Iris pigment epithelial cell (primary cell): ENCODE data around the gene BAIAP2.
"Not testable (repeated sequence)": the region's sequence is repeated elsewhere in the genome, so short reads cannot be mapped to it uniquely, and the experiment has no call there.

Source experiments
- DNase-seq: peaks from one replicate; pipeline ENCODE4 v3.0.0-alpha.2; 2011; ENCODE audit warnings: low read depth

BAIAP2 gene

DNA sequence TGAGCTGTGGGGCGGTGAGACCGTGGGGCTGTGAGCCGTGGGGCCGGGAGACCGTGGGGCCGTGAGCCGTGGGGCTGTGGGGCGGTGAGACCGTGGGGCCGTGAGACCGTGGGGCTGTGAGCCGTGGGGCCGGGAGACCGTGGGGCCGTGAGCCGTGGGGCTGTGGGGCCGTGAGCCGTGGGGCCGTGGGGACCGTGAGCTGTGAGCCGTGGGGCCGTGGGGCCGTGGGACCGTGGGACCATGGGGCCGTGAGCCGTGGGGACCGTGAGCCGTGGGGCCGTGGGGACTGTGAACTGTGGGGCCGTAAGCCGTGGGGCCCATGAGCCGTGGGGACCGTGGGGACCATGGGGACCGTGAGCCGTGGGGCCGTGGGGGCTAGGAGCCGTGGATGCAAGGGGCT lies 105.7 kb downstream of the BAIAP2 start:
- no peak for DNase-seq

DNA sequence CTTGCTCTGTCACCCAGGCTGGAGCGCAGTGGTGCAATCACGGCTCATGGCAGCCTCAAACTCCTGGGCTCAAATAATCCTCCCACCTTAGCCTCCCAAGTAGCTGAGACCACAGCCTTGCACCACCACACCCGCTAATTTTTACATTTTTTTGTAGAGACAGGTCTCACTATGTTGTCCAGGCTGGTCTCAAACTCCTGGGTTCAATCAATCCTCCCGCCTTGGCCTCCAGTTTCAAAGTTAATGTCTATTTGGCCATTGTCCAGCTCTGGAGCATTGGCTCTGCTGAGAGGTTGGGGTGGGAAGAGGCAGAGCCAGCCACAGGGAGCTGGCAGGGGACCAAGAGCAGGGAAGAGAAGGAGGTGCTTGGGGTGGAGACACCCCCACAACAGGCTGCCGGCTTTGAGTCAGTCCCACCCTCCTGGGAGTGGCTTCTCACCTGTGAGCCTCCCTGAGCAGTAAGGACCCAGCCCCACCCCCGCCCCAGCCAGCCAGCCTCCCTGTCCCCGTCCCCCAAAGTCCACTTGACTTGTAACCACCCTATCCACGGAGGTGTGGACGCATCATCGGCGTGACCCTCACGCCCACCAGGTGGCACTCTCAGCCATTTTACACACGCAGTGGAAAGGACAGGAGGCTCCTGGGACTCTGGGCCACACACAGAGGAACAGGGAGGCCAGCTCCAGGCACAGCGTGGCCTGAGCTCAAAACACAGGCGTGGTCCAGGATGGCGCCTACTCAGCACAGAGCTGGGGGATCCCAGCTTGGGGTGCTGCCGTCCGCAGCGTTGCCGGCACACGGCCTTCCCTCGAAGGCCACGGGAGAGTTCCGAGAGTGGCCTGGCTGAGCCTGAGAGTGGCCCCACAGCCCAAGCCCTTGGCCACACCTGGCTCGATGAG lies 107.6 kb downstream of the BAIAP2 start:
- DNase-seq: peak; percentile 65

DNA sequence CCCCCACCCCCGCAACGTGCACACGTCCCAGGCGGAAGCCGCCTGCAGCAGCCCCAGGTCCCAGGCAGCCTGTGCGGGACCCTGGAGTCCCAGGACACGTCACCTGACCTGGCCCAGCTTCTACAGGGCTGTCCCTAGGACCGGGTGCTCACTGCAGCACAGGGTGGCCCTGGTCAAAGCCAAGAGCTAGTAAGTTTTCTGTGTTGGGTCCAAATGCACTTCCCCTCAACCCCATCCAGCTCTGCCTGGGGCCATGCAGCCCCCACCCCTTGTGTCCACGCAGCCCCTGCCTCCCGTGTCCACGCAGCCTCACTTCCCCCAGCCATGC lies 108.2 kb downstream of the BAIAP2 start:
- DNase-seq: no peak

DNA sequence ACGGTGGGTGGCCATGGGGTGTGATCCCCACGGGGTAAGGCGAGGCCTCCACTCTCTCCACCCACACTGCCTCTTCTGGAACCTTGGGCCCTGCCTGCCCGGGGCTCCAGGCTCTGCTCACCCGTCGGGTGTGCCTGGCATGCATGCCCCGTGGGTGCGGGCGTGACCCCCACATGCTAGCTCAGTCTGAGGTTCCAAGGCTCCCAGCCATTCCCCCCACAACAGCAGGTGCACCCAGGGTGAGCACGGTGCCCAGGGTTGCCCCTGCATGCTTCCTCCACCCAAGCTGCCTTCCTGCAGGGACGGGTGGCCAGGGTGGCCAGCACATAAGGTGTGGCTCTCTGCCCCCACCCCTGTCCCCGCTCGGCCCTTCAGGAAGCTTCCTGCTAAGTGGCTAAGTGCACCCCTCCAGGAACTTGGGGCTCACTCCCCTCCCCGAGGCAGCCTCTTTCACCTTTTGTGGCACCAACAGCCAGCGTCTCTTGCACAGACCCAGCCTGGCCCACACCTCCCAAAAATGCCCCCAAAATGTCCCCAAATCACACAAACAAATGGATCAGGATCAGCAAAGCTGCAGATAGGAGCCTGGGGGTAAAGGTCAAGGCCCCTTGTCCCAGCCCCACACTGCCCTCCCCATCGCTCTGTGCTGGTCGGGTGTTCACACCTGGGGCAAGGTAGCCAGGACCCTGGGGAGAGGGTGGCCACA lies 108.9 kb downstream of the BAIAP2 start:
- no peak for DNase-seq

DNA sequence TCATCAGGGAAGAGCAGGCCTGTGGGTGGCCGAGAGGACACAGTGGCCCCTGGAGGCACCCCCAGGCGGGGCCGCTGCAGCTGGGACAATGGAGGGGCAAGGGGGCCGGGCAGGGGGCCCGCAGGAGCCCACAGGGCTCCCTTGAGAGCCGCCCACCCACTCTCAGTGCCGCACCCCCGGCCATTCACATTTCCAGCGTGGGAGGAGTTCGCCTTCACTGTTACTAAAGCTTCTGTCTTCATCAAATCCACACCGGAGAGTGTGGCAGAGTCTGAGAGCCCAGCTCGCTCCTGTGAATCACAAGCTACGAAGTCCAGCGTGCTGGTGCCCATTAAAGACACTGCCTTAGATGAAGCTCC lies 109.5 kb downstream of the BAIAP2 start:
- DNase-seq: no peak

DNA sequence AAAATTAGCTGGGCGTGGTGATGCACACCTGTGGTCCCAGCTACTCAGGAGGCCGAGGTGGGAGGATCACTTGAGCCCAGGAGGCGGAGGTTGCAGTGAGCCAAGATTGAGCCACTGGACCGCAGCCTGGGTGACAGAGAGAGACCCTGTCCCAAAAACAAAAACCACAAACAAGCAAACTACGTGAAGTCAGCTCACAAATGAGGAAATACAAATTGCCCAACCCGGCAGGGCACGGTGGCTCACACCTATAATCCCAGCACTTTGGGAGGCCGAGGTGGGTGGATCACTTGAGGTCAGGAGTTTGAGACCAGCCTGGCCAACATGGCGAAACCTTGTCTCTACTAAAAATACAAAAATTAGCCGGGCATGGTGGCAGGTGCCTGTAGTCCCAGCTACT lies 111.3 kb downstream of the BAIAP2 start:
- not testable (repeated sequence) for DNase-seq

DNA sequence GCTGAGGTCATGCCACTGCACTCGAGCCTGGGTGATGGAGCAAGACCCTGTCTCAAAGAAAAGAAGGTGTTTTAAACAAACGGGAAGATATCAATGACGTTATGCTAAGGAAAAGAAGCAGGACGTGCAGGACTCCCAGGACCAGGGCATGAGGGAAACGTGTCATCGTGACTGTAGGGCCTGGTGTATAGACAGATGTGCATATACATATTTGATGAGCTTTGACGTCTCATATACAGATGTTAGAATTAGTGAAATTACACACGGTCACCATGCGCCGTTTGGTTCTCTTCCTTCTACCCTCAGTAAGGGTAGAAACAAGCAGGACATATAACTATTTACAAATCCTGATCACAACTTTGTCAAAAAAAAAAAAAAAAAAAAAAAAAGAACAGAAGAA lies 112.8 kb downstream of the BAIAP2 start:
- DNase-seq: no peak

DNA sequence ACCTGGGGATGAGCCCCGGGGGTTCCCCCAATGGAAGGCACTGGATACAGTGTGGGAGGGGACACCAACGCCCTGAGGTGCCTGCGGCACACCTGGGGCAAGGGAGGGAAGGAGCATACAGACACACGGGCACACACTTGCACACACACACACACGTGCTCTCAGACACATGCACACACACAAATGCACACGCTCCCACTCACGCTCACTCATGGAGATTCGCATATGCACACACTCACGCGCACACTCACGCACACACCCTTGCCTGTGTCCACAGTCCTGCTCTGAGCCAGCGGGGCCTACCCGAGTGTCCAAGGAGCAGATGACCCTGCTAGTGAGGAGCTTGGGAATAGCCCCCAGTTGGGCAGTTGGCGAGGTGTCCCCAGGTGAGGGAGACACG lies 113.6 kb downstream of the BAIAP2 start:
- no peak for DNase-seq

DNA sequence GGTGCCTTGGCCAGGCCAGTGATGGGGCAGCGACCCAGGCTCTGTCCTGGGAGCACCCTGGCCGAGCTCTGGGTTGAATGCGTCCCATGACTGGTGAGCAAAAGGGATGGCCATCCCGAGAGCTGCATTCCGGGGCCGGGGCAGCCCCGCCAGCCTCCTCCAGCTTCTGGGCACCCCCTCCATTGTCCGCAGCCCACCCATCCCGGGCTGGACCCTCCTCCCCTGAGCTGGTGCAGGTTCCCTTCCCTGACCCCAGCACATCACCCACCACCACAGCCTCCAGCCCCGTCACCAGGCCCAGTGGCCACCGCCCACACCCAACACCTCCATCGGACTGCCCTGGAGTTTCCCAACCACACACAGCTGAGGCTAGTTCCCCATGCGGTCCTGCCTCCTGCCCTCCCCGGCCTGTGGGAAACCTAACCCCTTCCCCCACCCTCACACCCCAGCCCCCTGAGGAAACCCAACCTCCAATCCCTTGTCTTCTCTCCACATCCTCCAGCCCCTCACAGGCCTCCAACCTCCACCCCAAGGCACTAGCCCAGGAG lies 114.1 kb downstream of the BAIAP2 start:
- no peak for DNase-seq

DNA sequence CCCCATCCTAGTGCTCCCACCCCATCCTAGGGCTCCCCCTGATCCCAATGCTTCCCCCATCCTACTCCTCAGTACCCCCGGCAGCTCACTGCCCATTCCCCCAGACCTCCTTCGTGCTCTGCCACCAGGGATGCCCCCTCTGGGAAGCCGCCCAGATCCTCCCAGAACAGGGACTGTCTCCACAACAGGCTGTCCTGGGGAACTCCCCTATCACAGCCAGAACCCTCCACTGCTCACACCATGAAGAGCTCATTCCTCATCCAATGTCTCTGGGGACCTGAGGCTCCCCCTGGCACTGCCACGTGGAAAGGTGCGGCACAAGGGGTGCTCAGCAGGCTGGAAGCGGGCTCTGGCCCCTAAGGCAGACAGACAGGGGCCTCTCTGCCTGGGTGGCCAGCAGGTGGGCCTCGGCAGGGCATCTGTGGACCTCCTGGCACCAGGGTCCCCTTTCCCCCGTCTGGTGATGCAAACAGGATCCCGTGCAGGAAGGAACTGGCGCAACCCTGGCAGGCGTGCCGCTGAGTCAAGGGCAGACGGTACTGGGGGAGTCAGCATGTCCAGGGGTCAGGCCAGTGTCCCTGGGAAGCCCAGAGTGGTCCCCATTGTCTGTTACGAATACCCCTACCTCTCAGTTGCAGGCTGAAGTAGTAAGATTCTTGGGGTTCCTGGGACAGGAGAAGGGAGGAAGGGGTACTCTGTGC lies 115.6 kb downstream of the BAIAP2 start:
- DNase-seq: no peak

DNA sequence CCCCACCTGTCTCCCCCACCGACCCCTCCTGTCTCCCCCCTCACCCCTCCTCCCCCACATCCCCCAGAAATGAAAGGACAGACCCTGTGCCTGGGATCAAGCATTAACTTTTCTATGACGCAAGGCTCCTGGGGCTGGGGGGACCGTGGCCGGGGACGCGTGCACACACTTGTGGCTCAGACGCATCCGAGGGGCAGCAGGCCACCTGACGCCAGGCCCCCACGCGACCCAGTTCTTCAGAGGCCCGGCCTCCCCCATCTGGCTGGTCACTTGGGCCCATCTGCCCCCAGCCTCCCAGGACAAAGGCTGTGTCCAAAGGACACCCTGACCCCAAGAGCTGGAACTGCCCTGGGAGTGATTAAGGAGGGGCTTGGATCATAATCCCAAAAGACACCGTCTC lies 116.3 kb downstream of the BAIAP2 start:
- no peak for DNase-seq

DNA sequence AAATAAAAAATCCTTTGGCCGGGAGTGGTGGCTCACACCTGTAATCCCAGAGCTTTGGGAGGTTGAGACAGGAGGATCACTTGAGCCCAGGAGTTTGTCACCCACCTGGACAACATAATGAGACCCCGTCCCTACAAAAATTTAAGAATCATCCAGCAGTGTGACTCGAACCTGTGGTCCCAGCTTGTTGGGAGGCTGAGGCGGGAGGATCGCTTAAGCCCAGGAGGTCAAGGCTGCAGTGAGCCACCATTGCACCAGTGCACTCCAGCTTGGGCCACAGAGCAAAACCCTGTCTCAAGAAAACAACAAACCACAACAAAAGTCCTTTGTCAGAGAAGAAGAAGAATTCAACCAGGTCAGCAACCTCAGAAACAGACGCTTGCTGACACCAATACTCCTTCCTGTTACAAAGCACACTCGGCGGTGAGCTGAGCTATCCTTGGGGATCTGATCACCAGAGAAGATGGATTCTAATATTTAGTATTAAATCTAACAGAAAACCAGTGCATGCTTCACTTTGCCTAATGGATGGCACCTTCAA lies 117.4 kb downstream of the BAIAP2 start:
- no peak for DNase-seq

DNA sequence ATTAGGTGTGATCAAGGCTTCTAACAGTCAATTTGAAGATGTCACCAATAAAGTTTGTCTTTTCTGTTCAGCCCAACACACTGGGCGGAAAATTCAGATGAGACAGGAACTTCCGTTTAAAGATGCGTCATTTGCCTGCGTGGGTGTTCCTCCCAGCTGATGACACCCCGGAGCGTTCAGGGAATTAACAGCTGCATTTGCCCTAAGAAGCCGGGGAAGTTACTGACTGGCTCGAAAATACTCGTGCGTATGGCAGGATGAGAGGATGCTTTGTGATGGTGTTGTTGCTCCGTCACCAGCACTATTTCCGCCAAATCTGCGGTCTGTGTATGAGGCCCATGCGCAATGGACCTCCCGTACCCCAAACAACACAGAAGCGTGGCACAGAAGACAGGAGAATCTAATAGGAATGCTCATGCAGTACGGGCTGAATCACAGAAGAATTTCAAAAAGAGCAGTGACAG lies 118.4 kb downstream of the BAIAP2 start:
- peak; percentile 59 for DNase-seq

DNA sequence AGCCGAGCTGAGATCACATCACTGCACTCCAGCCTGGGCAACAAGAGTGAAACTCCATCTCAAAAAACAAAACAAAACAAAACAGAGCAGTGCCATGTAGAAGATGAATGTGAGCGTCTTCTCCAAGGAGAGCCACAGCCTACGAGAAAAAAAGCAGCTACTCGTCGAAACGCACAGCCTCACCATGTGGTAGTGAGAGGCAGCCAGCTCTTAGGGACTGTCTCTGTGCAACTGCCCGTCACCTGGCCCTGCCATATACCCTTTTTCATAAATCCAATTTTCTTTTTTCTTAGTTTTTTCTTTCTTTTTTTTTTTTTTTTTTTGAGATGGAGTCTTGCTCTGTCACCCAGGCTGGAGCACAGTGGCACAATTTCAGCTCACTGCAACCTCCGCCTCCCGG lies 119.1 kb downstream of the BAIAP2 start:
- DNase-seq: not testable (repeated sequence)

DNA sequence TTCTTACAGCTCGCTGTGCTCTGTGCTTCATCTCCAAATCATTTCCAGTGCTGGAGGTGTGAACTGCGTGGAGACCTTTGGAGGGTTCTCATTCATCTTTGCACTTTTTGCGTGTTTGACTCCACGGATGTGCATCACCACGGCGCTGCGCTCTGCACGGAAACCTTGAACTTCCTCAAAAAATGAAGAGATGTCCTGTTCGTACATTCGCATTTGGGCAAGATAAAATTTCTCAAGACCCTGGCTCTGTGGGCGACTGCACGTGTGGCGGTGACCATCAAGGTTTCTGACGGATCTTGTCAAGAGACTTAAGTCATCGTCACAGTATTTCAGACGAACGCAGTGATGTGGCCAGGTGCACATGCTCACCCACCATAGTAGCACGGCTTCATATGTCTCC lies 120.0 kb downstream of the BAIAP2 start:
- no peak for DNase-seq

DNA sequence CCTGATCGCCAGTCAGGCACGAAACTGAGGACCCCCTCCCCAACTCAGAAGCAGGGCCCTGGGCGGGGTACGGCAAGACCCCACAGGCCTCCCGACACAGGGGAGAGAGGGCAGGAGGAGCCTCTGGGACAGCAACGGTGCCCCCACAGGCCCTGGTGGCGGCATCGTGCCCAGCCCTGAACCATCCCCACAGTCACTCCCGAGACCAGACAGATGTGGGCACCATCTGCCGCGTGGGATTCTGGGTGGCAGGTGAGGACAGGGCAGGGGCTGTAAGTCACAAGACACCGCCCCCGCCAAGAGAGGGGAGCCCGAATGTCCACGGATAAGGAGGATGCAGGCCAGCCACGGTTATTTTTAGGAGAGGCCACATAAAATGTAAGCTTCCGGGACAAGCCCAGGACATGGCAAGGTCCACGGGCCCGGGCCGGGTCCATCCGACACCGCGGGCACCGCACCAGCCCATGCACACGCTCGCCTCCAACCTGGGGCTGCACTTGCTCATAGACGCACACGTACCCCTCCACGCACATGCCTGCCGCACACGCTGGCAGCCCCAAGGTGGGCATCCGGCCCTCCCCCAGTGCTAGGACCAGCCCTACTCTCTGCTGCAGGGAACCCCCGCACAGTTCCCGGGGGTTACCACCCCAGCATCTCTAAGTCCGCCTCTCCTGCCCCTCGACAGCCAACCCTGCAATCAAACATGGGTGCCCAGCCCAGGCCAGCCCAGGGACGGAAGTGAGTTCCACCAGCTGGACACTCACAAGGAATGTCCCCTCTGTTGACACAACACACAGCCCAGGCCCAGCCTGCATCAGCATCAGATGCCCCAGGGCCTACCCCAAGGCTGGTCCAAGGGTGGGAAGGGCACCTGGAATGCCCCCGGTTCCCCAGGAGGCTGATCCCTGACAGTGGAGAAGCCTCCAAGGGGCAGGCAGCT lies 122.2 kb downstream of the BAIAP2 start:
- no peak for DNase-seq

DNA sequence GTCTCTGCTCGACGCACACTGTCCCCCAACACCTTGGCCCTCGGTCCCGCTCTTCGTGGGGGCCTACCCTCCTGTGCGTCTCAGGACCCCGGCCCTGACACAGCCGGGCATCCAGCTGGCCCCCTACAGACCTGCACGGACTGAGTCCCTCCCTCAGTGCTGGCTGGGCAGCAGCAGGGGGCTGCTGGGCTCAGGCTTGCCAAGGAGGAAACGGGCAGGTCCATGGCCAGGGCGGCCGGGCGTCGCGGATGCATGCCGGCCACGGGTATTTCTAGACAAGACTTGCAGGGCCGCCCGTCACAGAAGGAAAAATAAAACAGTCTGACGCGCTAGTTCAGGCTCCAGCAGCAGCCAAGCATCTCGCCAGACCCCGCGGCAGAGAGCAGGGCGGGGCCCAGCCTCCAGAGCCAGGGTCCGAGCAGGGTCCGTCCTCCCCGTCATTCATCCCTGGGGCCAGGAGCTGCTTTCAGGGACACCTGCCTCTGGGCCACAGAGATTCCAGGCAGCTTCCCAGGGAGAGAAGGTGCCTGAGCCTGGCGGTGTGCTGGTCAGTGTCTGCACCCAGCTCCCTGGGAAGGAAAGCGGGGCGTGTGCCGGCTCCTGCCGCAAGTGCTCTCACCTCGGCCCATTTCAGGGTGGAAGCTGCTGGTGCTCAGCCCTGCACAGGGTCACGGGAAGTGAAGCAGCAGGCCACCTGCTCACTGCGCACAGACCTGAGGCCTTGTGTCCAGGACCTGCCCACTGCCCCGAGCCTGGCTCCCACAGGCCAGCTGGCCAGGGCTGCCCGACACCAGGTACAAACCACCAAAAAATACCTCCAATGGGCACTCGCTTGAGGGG lies 123.1 kb downstream of the BAIAP2 start:
- no peak for DNase-seq

DNA sequence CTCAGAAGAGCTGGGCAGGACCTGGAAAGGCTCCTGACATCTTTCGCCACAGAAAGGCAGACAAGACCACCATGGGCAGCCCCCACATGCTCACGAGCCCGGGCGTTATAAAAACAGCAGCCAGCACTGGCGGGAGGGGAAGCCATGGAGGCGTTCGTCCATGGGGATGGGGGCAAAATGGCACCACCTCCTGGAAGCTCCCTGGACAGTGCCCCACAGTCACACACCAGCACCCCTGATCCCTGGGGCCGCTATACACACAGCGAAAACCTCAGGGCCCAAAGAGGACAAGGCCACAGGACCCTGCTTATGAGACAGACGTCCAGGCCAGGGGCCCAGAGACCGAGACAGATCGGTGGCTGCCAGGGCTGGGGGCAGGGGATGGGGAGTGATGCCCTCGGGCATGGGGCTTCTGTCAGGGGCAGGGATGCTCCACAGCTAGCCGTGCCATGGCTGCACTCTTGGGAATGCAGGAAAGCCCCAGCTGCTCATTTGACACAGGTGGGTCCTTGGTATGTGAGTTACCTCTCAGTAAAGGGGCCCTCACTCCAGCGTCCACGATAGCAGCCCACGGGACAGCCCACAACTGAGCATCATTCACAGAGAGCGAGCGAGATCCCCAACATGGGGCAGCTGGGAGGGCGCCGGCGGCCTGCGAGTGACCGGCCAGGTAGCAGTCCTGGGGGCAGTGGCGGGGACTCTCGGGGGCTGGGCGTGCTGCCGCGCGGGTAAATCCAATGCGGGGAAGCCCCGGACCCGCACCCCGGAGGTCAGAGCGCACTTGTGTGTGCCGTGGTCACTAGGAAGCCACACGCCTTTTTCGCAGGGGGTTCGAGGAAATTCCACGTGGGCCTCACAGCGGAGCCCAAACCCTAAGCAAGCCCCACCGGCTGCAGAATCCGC lies 124.0 kb downstream of the BAIAP2 start:
- DNase-seq: no peak

DNA sequence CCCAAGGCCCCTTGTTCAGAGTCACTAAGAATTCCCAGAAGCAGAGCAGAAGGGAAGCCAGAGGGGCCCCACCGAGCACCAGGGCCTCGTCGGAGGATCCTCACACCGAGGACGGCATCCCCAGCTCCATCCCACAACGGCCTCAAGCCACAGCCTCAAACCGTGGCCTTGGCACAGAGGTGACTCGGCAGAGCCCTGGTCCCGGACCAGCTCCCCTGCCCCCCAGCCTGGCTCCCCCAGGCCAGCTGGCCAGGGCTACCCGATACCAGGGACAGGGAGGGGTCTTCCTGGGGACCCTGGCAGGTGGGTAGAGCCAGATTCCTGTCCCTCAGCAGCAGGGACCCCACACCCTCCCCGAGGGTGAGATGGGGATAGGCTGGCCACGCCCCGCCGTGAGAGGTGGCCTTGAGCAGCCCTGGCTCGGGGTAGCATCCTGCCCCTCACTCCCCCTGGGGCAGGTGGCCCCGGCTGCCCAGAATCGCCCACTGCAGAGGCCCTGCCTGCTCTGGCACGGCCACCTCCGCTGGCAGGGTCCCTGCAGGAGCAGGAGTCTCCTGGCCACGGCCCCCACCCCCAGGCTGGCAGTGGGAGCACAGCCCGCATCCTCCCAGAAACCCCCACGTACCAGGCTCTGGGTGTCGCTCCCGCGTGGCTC lies 124.8 kb downstream of the BAIAP2 start:
- no peak for DNase-seq
